ENCODE data around the gene KLHL11. TPM values are rescaled to one million over a fixed set of nuclear protein-coding genes. Genes with fewer than 3 reads are reported as not detected.

The KLHL11 gene
- total RNA-seq, 1 donor from 2014 or later = 13.8 TPM

DNA sequence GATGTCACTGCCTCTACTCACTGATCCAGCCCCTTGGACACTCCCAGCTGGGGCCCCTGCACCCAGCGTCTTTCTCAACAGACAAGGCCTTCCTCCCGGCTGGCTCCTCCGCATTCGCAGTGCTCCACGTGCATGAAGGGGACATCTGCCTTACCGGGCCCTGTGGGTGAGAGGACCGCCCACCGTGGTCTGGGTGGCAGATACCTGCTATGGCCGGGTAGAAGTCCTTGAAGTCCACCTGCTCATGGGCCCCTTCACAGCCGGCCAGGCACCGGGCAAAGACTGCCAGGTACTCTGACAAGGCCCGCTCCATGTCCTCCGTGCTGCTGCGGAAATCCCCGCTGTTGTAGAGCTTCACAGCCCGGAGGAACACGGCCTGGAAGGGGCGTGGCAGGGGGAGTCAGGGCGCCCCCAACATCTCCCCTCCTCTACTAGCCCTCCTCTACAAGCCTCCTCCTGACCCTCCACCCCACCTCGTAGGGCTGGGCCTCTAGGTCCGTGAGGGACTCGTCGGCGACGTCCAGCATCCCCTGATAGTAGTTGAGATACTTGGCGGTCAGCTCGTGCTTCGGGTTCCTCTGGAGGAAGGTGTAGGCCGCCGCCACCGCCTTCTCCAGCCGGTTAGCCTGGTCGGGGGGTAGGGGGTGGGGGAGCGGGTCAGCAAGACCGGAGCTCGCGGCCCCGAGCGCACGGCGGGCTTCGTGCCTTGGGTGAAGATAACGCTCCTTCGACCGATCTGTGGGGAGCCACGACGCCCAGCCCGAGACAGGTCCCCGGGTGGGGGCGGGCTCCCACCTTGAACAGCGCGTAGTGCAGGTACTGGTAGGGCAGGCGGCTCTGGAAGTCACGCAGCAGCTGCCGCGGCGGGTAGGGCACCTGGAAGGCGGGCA lies 54.3 kb downstream of the KLHL11 start:
- no peak for TF ChIP-seq CTCF (conservative IDR thresholded peaks at IDR 0.05; ENCODE audit: low read depth, low read length)
- no peak for DNase-seq (ENCODE audit: low read depth)
- H3K4me3 ChIP-seq (ENCODE audit: low read depth, low read length) = peak overlapping the region; percentile 64

- no peak for DNase-seq (ENCODE audit: low read depth)
- H3K4me3 ChIP-seq (ENCODE audit: low read depth, low read length) = no peak overlapping the region
- no peak for TF ChIP-seq CTCF (conservative IDR thresholded peaks at IDR 0.05; ENCODE audit: low read depth, low read length)
Observed at GRCh38 chr17:41806685-41807445, 58.4 kb downstream of the KLHL11 start.

Other genes starting within 250 kb of the KLHL11 start
- 20.8 and 88.8 TPM in 2 replicates for gene KRT17, start 240.8 kb downstream of the KLHL11 start, total RNA-seq
- 59.0 and 86.7 TPM in 2 replicates for gene EIF1, start 176.5 kb downstream of the KLHL11 start, total RNA-seq
- not detected in 2 replicates for gene GAST, start 153.1 kb downstream of the KLHL11 start, total RNA-seq
- 0.06 and 0.14 TPM in 2 replicates for gene HAP1, start 130.8 kb downstream of the KLHL11 start, total RNA-seq
- 314 and 425 TPM in 2 replicates for gene JUP, start 78.7 kb downstream of the KLHL11 start, total RNA-seq
- gene P3H4, start 53.5 kb downstream of the KLHL11 start, total RNA-seq = 47.8 and 55.5 TPM in 2 replicates
- gene FKBP10, start 52.4 kb downstream of the KLHL11 start, total RNA-seq = 106 and 143 TPM in 2 replicates
- 67.6 and 70.8 TPM in 2 replicates for gene NT5C3B, start 29.2 kb downstream of the KLHL11 start, total RNA-seq
- not detected in 2 replicates for gene KLHL10, start 27.6 kb downstream of the KLHL11 start, total RNA-seq
- 193 and 311 TPM in 2 replicates for gene ACLY, start 53.5 kb upstream of the KLHL11 start, total RNA-seq
- gene ODAD4, start 65.2 kb upstream of the KLHL11 start, total RNA-seq = 0.23 and 0.29 TPM in 2 replicates
- 69.8 and 75.9 TPM in 2 replicates for gene CNP, start 101.4 kb upstream of the KLHL11 start, total RNA-seq
- 57.6 and 66.8 TPM in 2 replicates for gene DNAJC7, start 152.0 kb upstream of the KLHL11 start, total RNA-seq
- 37.7 and 53.3 TPM in 2 replicates for gene NKIRAS2, start 154.7 kb upstream of the KLHL11 start, total RNA-seq
- 0.07 and 0.98 TPM in 2 replicates for gene C17orf113, start 185.2 kb upstream of the KLHL11 start, total RNA-seq
- 0.07 TPM in 1 of 2 replicates, not detected in the other for gene ZNF385C, start 233.1 kb upstream of the KLHL11 start, total RNA-seq
- gene DHX58, start 247.3 kb upstream of the KLHL11 start, total RNA-seq = 2.7 and 4.6 TPM in 2 replicates

Measured in epithelial cell of proximal tubule (primary cell).